Endometrial microvascular endothelial cells (primary cell): ENCODE data around the gene OR1J2. TPM values are rescaled to one million over a fixed set of nuclear protein-coding genes. Genes with fewer than 3 reads are reported as not detected.
"Not testable (repeated sequence)": the region's sequence is repeated elsewhere in the genome, so short reads cannot be mapped to it uniquely, and the experiment has no call there.

Experiments used
- in situ Hi-C: cut with HindIII; loops from 2 replicates; pipeline ENCODE4 v1.10.0; 2017; ENCODE audit warnings: low sequenced_read_pairs, low pct_unique_long_range_greater_than_20kb; ENCODE audit errors: inconsistent ontology term
- total RNA-seq: library from RNA; depleted of rRNA; stranded (reverse); fragments of >200 nt; gene quantifications from one replicate; pipeline ENCODE4 v1.2.3, GENCODE V29; 2015; ENCODE audit errors: inconsistent ontology term

OR1J2 gene, protein sequence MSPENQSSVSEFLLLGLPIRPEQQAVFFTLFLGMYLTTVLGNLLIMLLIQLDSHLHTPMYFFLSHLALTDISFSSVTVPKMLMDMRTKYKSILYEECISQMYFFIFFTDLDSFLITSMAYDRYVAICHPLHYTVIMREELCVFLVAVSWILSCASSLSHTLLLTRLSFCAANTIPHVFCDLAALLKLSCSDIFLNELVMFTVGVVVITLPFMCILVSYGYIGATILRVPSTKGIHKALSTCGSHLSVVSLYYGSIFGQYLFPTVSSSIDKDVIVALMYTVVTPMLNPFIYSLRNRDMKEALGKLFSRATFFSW
- not detected for total RNA-seq

DNA sequence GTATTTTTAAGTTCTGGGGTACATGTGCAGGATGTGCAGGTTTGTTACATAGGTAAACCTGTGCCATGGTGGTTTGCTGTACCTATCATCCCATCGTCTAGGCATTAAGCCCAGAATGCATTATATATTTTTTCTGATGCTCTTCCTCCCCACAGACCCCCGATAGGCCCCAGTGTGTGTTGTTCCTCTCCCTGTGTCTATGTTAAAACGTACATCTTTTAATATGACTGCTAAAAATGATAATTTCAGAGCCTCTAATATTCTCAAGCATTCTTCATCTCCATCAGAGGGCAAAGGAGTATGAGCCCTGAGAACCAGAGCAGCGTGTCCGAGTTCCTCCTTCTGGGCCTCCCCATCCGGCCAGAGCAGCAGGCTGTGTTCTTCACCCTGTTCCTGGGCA lies at the start of gene OR1J2:
OR1J2 (plus strand) TSS at position 301 of the 400 bp plus-strand sequence; CDS start at position 301, 0 bp downstream.
- in situ Hi-C loops = no loop called here

DNA sequence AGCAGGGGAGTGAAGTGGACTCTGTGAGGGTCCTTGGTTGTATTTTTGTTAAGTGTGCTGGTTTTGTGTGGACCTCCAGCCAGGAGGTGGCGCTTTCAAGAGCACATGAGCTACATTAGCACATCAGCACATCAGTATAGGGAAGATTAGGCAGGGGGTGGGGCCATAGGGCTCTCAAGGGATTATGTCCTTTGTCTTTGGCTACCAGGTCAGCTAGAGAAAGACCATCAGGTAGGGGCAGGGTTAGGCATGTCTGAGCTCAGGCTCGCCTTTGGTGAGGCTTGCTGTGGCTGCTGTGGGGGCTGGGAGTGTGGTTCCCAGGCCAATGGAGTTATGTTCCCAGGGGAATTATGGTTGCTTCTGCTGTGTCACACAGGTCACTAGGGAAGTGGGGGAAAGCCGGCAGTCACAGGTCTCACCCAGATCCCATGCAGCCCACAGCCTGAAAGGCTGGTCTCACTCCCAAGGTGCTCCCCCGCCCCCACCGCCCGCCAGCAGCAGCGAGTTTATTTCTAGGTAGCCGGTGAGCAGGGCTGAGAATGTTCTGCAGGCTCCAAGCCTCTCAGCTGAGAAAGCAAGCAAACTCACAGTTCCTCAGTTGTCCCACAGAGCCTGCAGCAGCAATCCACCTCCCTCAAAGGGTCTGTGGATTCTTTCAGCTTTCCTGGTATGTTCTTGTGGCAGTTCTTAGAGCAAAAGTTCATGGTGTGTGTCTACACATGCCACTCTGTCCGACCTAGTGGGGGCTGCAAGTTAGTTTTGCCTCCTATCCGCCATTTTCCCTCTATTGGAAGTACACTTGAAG lies 46.6 kb upstream of the OR1J2 start:
- in situ Hi-C loops = loop anchor here (25.0 kb wide), 1 partner anchor 348 kb away; the partner anchor contains the start of gene OR1K1

DNA sequence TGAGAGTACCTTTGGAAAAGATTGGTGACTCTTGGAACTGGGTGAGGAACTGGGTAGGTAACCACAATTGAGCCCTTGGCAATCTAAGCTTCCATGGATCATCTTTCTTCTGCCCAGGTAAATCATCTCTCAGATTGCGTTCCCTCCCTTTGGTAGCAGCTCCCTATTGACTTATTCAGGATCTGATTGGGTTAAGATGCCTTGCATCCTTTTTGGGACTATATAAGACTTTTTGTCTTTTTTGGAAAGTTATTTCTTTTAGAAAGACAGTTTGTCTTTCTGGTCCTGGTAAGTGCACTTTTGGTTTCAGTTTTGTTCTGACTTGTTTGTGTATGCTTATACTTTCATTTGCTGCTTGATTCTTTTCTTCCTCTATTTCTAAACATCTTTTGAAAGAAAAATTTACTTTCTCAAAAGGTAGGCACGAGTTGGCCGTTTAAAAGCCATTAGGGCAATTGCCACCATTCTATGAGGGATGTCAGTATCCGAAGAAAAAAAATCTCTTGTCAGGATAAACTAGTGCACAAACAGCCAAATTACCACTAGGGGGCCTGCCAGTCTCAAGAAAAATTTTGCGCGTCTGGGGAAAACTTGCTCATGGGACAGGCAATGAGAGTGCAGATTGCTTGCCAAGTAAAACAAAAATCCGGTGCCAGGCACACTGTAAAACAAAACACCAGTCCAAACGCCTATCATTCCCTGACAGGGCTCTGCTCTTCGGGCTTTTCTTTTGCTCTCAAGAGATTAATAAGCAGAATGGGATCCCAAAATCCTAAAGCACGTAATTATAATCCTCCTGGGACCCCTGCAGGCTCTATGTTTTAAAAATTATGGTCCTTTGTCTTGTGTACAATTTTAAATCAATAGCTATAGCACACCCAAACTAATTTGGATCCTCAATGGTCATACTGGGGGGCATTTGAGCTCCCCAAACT lies 45.7 kb upstream of the OR1J2 start:
- in situ Hi-C loops = loop anchor here (25.0 kb wide), 1 partner anchor 347 kb away; the partner anchor contains the start of gene OR1K1

DNA sequence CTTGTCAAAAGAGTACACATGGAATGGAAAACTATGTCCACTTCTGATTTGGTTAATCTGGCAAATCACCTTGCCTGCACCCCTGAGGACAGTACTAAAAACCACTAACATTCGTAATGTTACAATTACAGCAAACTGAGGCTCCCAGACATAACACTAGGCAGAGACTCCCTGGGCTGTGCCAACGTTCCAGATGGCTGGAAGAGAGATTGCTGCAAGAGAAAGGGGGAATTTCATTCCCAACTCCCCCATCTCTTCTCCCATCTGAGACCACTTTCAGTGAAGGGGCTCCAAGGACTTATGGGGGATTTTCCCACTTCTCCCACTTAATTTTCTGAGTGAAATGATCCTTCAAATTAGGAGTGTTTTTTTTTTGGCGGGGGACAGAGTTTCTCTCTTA lies 44.1 kb upstream of the OR1J2 start:
- in situ Hi-C loops = loop anchor here (25.0 kb wide), 1 partner anchor 346 kb away; the partner anchor contains the start of gene OR1K1

DNA sequence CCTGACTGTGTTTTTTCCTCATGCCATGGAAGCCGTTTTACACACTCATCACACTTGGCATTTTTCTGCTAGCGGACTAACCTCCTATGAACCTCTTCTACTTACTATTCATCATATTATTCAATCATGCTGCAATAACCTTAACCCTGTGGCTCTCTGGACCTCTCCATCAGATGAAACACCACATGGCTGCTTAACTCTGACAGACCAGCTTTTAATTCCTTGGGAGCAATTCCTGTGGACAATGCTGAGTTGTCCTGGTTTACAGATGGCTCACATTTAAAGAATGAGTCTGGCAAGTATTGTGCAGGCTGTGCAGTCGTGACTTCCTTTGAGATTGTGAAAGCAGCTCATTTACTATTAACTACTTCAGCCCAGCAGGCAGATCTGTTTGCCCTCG lies 41.9 kb upstream of the OR1J2 start:
- in situ Hi-C loops = loop anchor here (25.0 kb wide), 1 partner anchor 344 kb away; the partner anchor contains the start of gene OR1K1

DNA sequence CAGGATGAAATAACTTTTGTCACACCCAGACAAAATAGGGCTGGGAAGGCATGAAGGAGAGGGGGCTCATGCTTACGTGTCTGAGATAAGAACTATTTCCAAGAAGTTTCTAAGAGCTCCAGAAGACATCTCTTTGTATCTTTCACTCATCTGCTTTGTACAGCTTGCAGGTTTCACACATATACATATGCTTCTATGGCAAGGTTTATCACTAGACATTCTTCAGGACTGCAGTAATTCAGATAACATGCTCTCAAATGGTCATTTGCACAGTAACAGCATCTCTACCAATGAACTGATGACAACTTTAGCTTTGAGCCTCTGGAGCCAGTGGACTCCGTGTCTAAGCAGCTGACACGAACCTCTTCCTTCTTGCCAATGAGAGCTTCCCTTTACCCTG lies 36.0 kb upstream of the OR1J2 start:
- in situ Hi-C loops = loop anchor here (25.0 kb wide), 1 partner anchor 338 kb away; the partner anchor contains the start of gene OR1K1

DNA sequence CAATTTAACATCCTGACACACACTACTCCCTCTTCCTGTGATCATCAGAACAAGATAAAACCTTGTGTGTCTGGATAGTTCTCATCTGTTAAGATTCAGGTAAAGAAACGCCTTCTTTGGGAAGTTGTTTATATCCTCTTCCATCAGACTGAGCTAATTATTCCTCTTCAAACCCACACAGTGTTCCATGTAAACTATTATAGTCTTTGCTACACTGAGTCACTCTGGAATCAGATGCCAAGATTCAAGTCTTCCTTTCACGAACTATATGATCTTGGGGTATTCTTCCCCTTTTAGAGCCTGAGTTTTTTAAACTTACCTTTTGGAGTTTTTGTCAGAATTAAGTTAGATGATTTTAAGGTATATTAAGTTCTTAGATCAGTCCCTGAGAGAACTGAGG lies 34.9 kb upstream of the OR1J2 start:
- in situ Hi-C loops = no loop called here

DNA sequence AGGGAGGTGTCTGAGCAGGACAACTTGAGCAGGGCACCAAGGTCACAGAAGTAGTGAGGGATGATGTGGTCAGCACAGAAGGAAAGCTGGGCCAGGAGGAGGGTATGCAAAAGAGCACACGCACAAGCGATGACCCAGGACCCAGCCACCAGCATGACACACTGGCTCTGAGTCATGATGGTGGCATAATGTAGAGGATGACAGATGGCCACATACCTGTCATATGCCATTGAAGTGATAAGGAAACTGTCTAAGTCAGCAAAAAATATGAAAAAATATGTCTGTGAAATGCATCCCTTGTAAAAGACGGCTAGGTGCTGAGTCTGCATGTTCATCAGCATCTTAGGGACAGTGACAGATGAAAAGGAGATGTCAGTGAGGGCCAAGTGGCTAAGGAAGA lies 33.3 kb upstream of the OR1J2 start:
- in situ Hi-C loops = no loop called here

DNA sequence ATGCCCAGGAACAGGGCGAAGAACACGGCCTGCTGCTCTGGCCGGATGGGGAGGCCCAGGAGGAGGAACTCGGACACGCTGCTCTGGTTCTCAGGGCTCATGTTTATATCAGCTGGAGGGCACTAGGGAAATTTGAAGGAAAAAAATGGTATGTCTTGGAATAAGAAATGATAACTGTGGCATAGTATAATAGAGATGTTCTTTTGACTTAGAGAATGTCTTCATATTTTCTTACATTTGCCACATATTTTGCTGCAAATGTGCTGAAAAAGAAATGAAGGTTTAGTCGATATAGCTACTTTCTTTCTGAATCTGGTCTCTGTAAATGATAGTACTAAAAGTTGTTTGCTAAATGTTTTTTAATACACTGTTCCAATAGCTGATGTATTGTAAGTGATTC lies 32.8 kb upstream of the OR1J2 start, which contains the start of gene OR1J1:
OR1J1 (minus strand) TSS at position 101 of the 400 bp plus-strand sequence; CDS start at position 101, 0 bp downstream.
- in situ Hi-C loops = no loop called here

DNA sequence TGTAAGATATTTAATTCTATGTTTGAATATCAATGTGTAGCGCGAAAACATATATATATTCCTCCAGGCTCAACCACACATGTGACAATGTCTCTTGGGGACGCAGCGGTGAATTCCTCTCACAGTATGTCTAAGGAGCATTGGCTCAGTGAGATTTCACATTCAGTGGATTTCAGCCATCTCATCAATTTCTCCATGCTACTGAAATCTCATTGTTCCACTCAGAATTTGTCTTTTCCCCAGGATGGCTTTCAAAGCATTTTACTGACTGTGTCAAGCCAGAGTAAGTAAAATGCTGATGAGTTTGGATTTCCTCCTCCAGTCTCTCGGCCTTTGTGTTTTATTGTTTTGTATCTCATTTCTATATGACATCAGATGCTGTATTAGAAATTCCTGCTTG lies 31.5 kb upstream of the OR1J2 start:
- in situ Hi-C loops = no loop called here

DNA sequence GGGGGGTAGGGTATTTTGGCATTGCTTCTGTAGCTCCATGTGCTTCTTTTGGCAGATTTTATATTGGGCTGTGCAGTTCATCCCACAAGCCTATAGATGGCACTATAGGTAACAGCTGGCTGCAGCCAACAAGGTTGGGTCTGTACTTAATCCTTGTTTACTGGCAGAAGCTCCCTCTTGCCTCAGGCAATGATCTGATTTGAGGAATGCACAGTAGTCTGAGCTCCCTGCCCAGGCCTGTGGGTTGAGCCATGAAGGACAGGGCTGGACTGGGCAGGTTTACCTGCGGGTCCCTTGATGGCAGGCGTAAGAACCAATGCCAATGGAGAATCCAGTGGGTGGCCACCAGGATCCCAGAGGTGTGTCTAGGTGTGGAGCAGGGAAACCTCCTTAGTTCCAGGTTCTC lies 11.7 kb upstream of the OR1J2 start:
- in situ Hi-C loops = no loop called here

DNA sequence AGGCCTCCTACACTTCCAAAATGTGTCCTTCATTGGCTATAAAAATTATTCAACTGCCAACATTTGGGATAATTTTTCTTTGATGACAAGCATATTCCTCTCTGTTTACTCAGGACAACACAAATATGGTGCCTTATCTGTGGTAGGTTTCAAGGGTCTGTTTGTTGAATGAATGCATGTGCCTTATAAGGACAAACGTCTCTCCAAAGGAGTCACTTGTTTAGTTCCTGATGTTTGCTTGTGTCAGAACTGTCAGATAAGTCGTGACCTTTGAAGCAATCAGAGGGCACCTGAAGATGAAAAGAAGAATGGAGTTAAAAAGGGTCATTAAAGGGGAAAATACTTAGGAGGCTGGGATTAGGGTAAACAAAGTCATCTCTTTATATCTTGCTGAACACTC lies 3.6 kb upstream of the OR1J2 start:
- in situ Hi-C loops = no loop called here

DNA sequence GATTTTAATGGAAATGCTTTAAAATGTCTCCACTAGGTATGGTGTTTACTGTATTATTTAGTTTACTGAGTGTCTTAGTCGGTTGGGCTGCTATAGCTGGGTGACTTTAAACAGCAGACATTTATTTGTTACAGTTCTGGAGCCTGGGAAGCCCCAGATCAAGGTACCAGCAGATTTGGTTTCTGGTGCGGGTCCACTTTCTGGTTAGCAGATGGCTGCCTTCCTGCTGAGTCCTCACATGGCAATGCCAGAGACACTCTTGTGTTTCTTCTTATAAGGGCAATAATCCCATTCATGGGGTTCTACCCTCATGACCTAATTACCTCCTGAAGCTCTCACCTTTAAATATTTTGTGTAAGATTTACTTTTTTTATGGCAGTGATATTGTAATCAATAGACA lies 7.6 kb downstream of the OR1J2 start:
- in situ Hi-C loops = no loop called here

DNA sequence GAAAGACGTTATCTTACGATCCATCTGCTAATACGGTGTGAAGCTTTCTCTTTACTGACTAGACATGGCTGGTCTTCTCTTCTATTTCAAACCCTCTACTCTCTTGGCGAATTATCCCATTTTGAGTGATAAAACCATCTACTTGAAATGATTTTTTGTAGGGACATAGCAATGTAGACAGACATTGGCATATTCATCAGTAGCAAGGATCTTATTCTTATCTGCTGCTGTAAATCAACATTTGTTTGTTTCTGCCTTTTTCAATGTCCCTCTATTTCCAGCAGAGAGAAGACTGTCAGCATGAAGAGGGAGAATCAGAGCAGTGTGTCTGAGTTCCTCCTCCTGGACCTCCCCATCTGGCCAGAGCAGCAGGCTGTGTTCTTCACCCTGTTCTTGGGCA lies 8.2 kb downstream of the OR1J2 start, which contains the start of gene OR1J4:
OR1J4 (plus strand) TSS at position 301 of the 400 bp plus-strand sequence; CDS start at position 301, 0 bp downstream.
- in situ Hi-C loops = no loop called here

DNA sequence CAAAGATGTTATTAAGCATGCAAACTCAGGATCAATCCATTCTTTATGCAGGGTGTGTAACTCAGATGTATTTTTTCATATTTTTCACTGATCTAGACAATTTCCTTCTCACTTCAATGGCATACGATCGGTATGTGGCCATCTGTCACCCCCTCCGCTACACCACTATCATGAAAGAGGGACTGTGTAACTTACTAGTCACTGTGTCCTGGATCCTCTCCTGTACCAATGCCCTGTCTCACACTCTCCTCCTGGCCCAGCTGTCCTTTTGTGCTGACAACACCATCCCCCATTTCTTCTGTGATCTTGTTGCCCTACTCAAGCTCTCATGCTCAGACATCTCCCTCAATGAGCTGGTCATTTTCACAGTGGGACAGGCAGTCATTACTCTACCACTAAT lies 8.8 kb downstream of the OR1J2 start:
- in situ Hi-C loops = no loop called here

DNA sequence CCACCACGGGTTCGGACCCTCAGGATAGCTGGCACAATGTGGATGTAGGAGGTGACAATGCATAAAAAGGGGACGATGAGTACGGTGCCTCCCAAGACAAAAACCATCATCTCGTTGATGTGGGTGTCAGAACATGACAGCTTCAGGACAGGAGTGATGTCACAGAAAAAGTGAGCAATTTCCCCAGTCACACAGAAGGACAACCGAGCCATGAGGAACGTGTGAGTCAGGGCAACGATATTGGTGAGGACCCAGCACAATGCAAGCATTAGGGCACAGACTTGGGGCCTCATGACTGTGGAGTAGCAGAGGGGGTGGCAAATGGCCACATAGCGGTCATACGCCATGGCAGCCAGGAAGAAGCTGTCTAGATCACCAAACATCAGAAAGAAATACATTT lies 16.0 kb downstream of the OR1J2 start:
- in situ Hi-C loops = no loop called here

DNA sequence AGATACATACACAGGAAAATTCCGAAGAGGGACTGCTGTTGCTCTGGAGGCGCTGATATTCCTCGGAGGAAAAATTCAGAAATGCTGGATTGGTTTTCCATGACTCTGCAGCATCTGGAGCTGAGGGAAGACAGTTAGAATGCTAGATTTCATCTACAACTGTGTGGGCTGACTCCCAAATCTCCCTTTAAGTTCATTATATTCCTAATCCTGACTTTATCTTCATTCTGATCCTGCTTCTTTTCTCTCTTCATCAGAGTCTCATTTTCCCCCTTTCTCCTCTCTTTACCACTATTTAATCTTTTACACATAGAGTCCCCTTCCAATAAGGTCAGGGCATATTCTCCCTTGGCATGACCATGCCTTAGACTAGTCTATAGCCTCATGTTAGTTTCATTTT lies 16.6 kb downstream of the OR1J2 start, which contains the start of gene OR1N1:
OR1N1 (minus strand) TSS at position 101 of the 400 bp plus-strand sequence; CDS start at position 101, 0 bp downstream.
- in situ Hi-C loops = no loop called here

DNA sequence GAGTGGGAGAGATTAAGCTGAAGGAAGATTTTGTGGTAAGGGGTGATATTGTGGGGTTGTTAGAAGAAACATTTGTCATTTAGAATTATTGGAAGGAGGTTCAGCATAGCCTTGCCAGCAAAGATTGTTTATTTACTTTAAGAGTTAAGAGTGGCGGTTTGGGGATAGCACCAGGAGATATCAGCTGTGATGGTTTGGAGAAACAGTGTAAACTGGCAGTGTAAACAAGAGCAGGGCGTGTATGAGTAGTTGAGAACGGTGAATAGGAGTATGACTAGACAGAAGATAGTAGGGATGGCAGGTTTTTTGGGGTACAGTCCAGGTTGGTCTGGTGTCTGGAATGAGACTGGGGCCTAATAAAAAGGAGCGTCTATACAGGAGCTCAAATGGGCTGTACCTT lies 20.6 kb downstream of the OR1J2 start:
- in situ Hi-C loops = not testable (repeated sequence)
